ENCODE results near the gene GRID1.

GRCh38 chr10:86063341-86063740, 303.3 kb downstream of the GRID1 start:
- no peak for TF ChIP-seq POLR2A (IDR thresholded peaks at IDR 0.05)
- TF ChIP-seq, protein P1, sequence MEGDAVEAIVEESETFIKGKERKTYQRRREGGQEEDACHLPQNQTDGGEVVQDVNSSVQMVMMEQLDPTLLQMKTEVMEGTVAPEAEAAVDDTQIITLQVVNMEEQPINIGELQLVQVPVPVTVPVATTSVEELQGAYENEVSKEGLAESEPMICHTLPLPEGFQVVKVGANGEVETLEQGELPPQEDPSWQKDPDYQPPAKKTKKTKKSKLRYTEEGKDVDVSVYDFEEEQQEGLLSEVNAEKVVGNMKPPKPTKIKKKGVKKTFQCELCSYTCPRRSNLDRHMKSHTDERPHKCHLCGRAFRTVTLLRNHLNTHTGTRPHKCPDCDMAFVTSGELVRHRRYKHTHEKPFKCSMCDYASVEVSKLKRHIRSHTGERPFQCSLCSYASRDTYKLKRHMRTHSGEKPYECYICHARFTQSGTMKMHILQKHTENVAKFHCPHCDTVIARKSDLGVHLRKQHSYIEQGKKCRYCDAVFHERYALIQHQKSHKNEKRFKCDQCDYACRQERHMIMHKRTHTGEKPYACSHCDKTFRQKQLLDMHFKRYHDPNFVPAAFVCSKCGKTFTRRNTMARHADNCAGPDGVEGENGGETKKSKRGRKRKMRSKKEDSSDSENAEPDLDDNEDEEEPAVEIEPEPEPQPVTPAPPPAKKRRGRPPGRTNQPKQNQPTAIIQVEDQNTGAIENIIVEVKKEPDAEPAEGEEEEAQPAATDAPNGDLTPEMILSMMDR (IDR thresholded peaks at IDR 0.05) = no peak

Data from lower leg skin (tissue), 3 donors.